MCF 10A (cell line): ENCODE results near the gene NCOA7. TPM values are rescaled to one million over a fixed set of nuclear protein-coding genes. Genes with fewer than 3 reads are reported as not detected.

Source experiments
- BruUV-seq: library from RNA; stranded (reverse); fragments of 400-500 nt; replicated peaks from 2 replicates; lab custom pipeline; 2021; lab: Mats Ljungman, UMichigan
- CTCF ChIA-PET: fragments of 300-600 bp; sonication (Branson Sonifier 250); formaldehyde crosslinking; extraction: SDS; loops from one replicate; lab custom pipeline; 2021; ENCODE audit warnings: antibody characterized with exemption, inconsistent platforms; lab: Yijun Ruan, JAX
- POLR2A ChIA-PET: fragments of 300-600, 350-650 bp; sonication (Branson Sonifier 250); formaldehyde crosslinking; extraction: SDS; loops from one replicate; lab custom pipeline; 2020; ENCODE audit warnings: antibody characterized with exemption, inconsistent platforms; lab: Yijun Ruan, JAX
- DNase-seq: peaks from one replicate; pipeline ENCODE4 v3.0.0-alpha.2; 2018; ENCODE audit not compliant: unreplicated experiment
- H3K27ac Mint-ChIP-seq: one replicate; pipeline ENCODE4 v1.8.0; 2022; ENCODE audit warnings: mild to moderate bottlenecking, low read depth, mixed read lengths; ENCODE audit not compliant: unreplicated experiment
- H3K27me3 Mint-ChIP-seq: one replicate; pipeline ENCODE4 v1.8.0; 2022; ENCODE audit warnings: mixed read lengths; ENCODE audit not compliant: insufficient read depth, unreplicated experiment
- H3K36me3 Mint-ChIP-seq: one replicate; pipeline ENCODE4 v1.8.0; 2022; ENCODE audit warnings: mild to moderate bottlenecking, moderate library complexity, mixed read lengths; ENCODE audit not compliant: insufficient read depth, unreplicated experiment
- H3K4me1 Mint-ChIP-seq: one replicate; pipeline ENCODE4 v1.8.0; 2022; ENCODE audit warnings: mixed read lengths; ENCODE audit not compliant: insufficient read depth, unreplicated experiment
- H3K4me3 Mint-ChIP-seq: one replicate; pipeline ENCODE4 v1.8.0; 2022; ENCODE audit warnings: mild to moderate bottlenecking, moderate library complexity, mixed read lengths; ENCODE audit not compliant: unreplicated experiment
- H3K9me3 Mint-ChIP-seq: one replicate; pipeline ENCODE4 v1.8.0; 2022; ENCODE audit warnings: mixed read lengths; ENCODE audit not compliant: unreplicated experiment
- CTCF ChIP-seq: fragments of 200-600 bp; IDR thresholded peaks from one replicate; pipeline ENCODE4 v1.8.0; 2022; ENCODE audit warnings: antibody characterized with exemption, mild to moderate bottlenecking; ENCODE audit not compliant: unreplicated experiment
- intact Hi-C: fragments of 100-400 bp; cut with micrococcal nuclease; formaldehyde crosslinking; loops from 2 replicates; pipeline ENCODE4 v1.14.1; 2022
- total RNA-seq: library from RNA; stranded (reverse); gene quantifications from 2 replicates; pipeline ENCODE4 v1.2.3, GENCODE V29; 2022

The NCOA7 gene
- total RNA-seq, 1 experiment from 2014 or later: 52.3 TPM

- POLR2A ChIA-PET: interaction anchor here (1.7 to 4.4 kb wide), 4 partner anchors 74 to 118 kb away, joined by 3 to 88 read pairs (median 21); partner anchors contain the start of genes HINT3 and NCOA7
- CTCF ChIA-PET: interaction anchor here (1.1 to 6.6 kb wide), 5 partner anchors 10 to 120 kb away, joined by 3 to 82 read pairs (median 4); partner anchors contain the start of genes HINT3, NCOA7 and TRMT11
- DNase-seq: no peak
- Mint-ChIP-seq H3K4me3 (no peak overlapping the region), H3K27ac (no peak overlapping the region), H3K4me1 (peaks cover 51% of the 10 kb centered on the region), H3K36me3 (peaks cover 28% of the 10 kb centered on the region), H3K27me3 (no peaks in the 10 kb centered on the region), H3K9me3 (no peaks in the 10 kb centered on the region)
- no peak for TF ChIP-seq CTCF
- intact Hi-C loops: loop anchor here (2.0 kb wide), 1 partner anchor 38 kb away; no protein-coding TSS in a partner anchor
- BruUV-seq: no TSS peak
Observed at GRCh38 chr6:125866433-125866832, 75.7 kb downstream of the NCOA7 start.

GRCh38 chr6:125867483-125867942 lies 76.8 kb downstream of the NCOA7 start:
- H3K36me3 Mint-ChIP-seq: peaks cover 32% of the 10 kb centered on the region
- DNase-seq: peak; percentile 99
- intact Hi-C loops: loop anchor here (2.0 kb wide), 1 partner anchor 37 kb away; no protein-coding TSS in a partner anchor
- peak overlapping the region; percentile 87 for H3K27ac Mint-ChIP-seq
- ChIA-PET CTCF (interaction anchor here (0.6 to 5.1 kb wide), 12 partner anchors 10 to 556 kb away, joined by 3 to 57 read pairs (median 4); partner anchors contain the start of genes HINT3, NCOA7 and TRMT11), POLR2A (interaction anchor here (0.6 to 4.4 kb wide), 31 partner anchors 9 to 1476 kb away, joined by 3 to 95 read pairs (median 5); partner anchors contain the start of genes ECHDC1, HINT3, NCOA7 and TRMT11)
- H3K9me3 Mint-ChIP-seq: no peaks in the 10 kb centered on the region
- no peaks in the 10 kb centered on the region for H3K27me3 Mint-ChIP-seq
- no TSS peak for BruUV-seq
- peak overlapping the region; percentile 39 for H3K4me3 Mint-ChIP-seq
- no peak for TF ChIP-seq CTCF
- H3K4me1 Mint-ChIP-seq: peaks cover 57% of the 10 kb centered on the region

- no peak for TF ChIP-seq CTCF
- BruUV-seq: no TSS peak
- H3K27ac Mint-ChIP-seq: peak overlapping the region; percentile 87
- peaks cover 32% of the 10 kb centered on the region for H3K36me3 Mint-ChIP-seq
- POLR2A ChIA-PET: interaction anchor here (0.5 to 4.4 kb wide), 30 partner anchors 10 to 1476 kb away, joined by 3 to 95 read pairs (median 6); partner anchors contain the start of genes ECHDC1, HINT3, NCOA7 and TRMT11
- peak overlapping the region; percentile 39 for H3K4me3 Mint-ChIP-seq
- H3K9me3 Mint-ChIP-seq: no peaks in the 10 kb centered on the region
- DNase-seq: peak; percentile 50
- H3K27me3 Mint-ChIP-seq: no peaks in the 10 kb centered on the region
- CTCF ChIA-PET: interaction anchor here (0.7 to 5.1 kb wide), 12 partner anchors 10 to 106 kb away, joined by 3 to 57 read pairs (median 4); partner anchors contain the start of genes HINT3 and NCOA7
- peaks cover 61% of the 10 kb centered on the region for H3K4me1 Mint-ChIP-seq
- intact Hi-C loops: no loop called here
Observed at GRCh38 chr6:125868252-125868651, 77.5 kb downstream of the NCOA7 start.

- intact Hi-C loops: no loop called here
- POLR2A ChIA-PET: interaction anchor here (0.5 to 4.4 kb wide), 28 partner anchors 10 to 906 kb away, joined by 3 to 95 read pairs (median 6); partner anchors contain the start of genes HINT3, NCOA7 and TRMT11
- H3K4me1 Mint-ChIP-seq: peaks cover 63% of the 10 kb centered on the region
- peaks cover 32% of the 10 kb centered on the region for H3K36me3 Mint-ChIP-seq
- no peak for TF ChIP-seq CTCF
- H3K9me3 Mint-ChIP-seq: no peaks in the 10 kb centered on the region
- no peaks in the 10 kb centered on the region for H3K27me3 Mint-ChIP-seq
- no peak overlapping the region for H3K4me3 Mint-ChIP-seq
- DNase-seq: no peak
- CTCF ChIA-PET: interaction anchor here (0.9 to 5.1 kb wide), 11 partner anchors 11 to 106 kb away, joined by 3 to 57 read pairs (median 5); partner anchors contain the start of genes HINT3 and NCOA7
- peak overlapping the region; percentile 87 for H3K27ac Mint-ChIP-seq
- BruUV-seq: no TSS peak
Observed at GRCh38 chr6:125868678-125869395, 78.1 kb downstream of the NCOA7 start.
